Amniotic stem cell (primary cell): ENCODE results near the gene APOLD1.

Source experiments
- DNase-seq: peaks from one replicate; lab custom pipeline; 2025; lab: John Stamatoyannopoulos, UW

Gene APOLD1

GRCh38 chr12:12839873-12840579 is 54.6 kb downstream of the APOLD1 start:
- DNase-seq: peak; percentile 75

GRCh38 chr12:12840580-12840899 is 55.1 kb downstream of the APOLD1 start:
- DNase-seq: no peak
